Middle frontal gyrus (tissue), 1 donor: ENCODE data around the gene CABLES1.
"Not testable (repeated sequence)": the region's sequence is repeated elsewhere in the genome, so short reads cannot be mapped to it uniquely, and the experiment has no call there.

Experiments
- DNase-seq: peaks from one replicate; pipeline ENCODE4 v3.0.0-alpha.2; 2015; ENCODE audit warnings: low spot score; ENCODE audit errors: extremely low spot score

Gene CABLES1

GRCh38 chr18:23238651-23239349 lies 103.5 kb downstream of the CABLES1 start:
- DNase-seq: no peak

- DNase-seq: no peak
These were observed 104.0 kb downstream of the CABLES1 start for GRCh38 chr18:23239350-23239692.

- no peak for DNase-seq
These were observed 104.8 kb downstream of the CABLES1 start for GRCh38 chr18:23239885-23240608.

DNA sequence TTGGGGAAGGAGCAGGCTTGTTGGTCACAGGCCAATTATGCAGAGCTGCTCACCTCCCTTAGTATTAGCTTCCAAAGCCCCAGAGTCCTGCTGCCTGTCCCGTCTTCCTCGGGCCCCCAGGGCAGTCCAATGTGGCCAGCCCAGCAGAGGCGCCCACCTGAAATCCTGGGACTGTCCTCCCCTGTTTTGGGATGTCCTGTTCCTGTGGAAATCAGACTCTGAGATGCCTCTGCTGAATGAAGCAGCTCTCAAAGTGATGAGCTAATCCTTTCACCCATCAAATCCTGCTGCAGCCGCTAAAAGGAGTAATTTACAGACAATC lies 105.3 kb downstream of the CABLES1 start:
- no peak for DNase-seq

GRCh38 chr18:23241833-23242496 lies 106.7 kb downstream of the CABLES1 start:
- DNase-seq: not testable (repeated sequence)

DNA sequence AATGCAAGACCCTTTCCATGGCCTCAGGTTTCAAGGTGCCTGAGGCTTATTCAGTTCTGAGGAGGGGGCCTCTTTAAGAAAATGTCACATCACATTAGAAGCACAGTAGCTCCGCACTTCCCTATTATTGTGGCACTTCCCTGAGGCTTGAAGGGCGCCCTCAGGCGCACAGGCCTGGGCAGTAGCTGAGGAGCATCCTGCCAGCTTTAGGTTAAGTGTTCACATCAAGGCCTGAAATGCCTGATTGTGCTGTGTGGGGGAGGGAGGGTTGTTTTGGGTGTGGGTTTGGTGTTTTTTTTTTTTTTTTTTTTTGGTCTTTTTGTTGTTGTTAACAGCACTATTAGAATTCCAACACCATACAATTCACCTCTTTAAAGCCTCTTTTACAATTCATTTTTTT lies 107.9 kb downstream of the CABLES1 start:
- DNase-seq: no peak

GRCh38 chr18:23243816-23244215 lies 108.5 kb downstream of the CABLES1 start:
- no peak for DNase-seq

GRCh38 chr18:23244401-23244800 lies 109.1 kb downstream of the CABLES1 start:
- DNase-seq: peak; percentile 36

- no peak for DNase-seq
These were observed 110.2 kb downstream of the CABLES1 start for GRCh38 chr18:23245461-23245860.

- no peak for DNase-seq
These were observed 112.0 kb downstream of the CABLES1 start for GRCh38 chr18:23247331-23247730.

DNA sequence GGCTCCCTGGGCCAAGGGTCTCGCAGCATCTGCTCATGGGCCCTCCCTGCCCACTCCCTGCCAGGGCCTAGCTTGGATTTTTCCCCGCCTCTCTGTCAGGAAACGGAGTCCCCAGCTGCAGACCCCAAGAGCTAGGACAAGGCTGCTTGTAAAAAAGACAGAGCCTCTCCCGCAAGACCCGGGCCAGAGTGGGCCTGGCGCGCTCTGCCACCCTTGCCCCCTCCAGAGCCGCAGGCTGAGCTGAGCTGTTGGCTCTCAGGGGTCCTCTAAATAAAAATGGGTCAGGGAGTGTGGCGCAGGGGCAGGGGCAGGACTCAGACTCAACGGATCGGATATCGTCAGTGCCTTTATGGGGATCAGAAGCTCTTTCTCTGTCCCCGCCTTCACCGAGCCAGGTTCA lies 112.6 kb downstream of the CABLES1 start:
- DNase-seq: no peak

DNA sequence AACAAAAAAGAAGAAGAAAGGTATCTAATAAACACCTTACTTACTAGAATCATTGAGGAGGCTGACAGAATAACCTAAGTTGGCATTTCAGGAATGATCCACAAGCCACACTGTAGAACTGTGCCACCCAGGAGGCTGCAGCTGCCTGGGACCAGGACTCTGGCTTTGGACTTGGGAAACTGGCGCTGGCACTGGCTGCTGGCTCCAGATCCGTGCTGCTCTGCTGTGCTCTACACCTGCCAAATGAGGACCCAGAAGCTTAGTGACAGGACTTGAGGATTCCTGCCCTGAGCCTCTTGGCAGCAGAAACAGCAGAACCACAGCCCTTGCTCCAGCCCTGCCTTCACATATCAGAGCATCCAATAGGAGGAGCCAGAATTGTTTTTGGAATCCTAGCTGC lies 113.5 kb downstream of the CABLES1 start:
- no peak for DNase-seq

GRCh38 chr18:23249348-23249747 lies 114.1 kb downstream of the CABLES1 start:
- DNase-seq: no peak

GRCh38 chr18:23250893-23251656 lies 115.8 kb downstream of the CABLES1 start:
- DNase-seq: no peak

- no peak for DNase-seq
These were observed 118.3 kb downstream of the CABLES1 start for GRCh38 chr18:23253630-23254029.

DNA sequence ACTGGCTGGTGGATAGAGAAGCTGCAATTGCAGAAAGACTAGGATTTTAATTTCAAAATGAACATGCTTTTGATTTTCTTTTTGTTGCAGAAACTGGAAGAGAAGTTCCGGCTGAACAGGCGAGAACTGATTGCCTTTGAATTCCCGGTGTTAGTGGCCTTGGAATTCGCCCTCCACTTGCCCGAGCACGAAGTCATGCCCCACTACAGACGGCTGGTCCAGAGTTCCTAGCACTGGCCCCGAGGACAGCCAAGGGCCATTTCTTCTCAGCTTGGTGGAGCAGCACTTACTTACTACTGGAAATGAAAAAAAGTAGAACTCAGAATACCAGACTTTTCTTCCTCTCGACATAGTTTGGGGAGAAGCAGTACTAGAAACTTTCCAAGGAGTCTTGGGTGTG lies 121.9 kb downstream of the CABLES1 start:
- no peak for DNase-seq

- no peak for DNase-seq
These were observed 122.6 kb downstream of the CABLES1 start for GRCh38 chr18:23257686-23258565.

DNA sequence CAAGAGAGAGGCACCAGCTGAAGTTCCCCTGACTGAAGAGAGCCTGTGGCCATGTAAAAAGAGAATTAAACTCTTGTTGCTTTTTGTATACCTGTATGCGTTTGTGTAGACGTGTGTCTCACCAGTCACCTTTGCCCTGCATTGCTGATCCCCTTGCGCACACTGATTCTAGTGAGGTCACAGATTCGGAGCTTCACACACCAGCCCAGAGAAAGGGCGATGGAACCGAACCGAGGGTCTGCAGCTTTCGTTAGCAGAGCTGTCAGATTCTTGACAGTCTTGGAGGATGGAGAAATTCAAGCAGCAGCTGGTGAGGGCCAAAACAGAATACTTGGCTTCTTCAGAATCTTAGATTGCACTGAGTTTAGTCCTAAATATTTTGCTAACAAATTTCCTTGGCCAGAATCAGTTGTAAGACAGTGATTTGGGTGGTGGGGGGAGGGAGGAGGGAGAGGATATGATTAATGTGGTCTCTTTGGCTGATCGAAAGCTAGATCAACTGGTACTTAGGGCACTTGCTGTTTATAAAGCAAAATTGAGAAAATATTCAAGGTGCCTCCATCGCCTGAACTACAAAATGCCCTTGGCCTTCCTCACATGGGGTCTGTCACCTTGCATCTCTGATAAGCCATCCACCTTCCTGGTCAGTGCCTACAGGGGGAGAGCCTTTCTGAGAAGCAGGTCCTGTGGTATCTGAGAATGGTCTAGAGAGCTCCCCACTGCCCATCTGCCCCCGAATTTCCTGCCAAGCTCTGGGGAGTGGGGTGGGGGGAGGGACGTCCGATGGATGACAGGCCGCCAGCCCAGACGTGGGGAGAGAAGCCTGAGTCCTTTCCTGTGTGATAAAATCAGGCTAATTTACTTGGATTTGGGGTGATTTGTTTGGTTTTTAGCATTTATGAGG lies 123.5 kb downstream of the CABLES1 start:
- no peak for DNase-seq

GRCh38 chr18:23259701-23260681 lies 124.7 kb downstream of the CABLES1 start:
- no peak for DNase-seq
